Frontal cortex (tissue), 4 donors: ENCODE results near the gene UBE4B. TPM values are rescaled to one million over a fixed set of nuclear protein-coding genes. Genes with fewer than 3 reads are reported as not detected.
"Not testable (repeated sequence)": the region's sequence is repeated elsewhere in the genome, so short reads cannot be mapped to it uniquely, and the experiment has no call there.

Experiments
- DNase-seq, 2 donors: peaks; one replicate each; pipeline ENCODE4 v3.0.0; 2012; ENCODE audit warnings: low spot score in 2 of 2
- FAIRE-seq: peaks from 2 replicates; lab custom pipeline; 2012; peaks lifted over from hg19 to GRCh38; lab: Jason Lieb, UNC
- total RNA-seq: library from RNA; depleted of rRNA; stranded (reverse); fragments of >200 nt; gene quantifications from one replicate; pipeline ENCODE4 v1.2.3, GENCODE V29; 2014
- donor health status: control.
- donor health status: control.
- donor health status: control.

The UBE4B gene
- 27.3 TPM for total RNA-seq

DNA sequence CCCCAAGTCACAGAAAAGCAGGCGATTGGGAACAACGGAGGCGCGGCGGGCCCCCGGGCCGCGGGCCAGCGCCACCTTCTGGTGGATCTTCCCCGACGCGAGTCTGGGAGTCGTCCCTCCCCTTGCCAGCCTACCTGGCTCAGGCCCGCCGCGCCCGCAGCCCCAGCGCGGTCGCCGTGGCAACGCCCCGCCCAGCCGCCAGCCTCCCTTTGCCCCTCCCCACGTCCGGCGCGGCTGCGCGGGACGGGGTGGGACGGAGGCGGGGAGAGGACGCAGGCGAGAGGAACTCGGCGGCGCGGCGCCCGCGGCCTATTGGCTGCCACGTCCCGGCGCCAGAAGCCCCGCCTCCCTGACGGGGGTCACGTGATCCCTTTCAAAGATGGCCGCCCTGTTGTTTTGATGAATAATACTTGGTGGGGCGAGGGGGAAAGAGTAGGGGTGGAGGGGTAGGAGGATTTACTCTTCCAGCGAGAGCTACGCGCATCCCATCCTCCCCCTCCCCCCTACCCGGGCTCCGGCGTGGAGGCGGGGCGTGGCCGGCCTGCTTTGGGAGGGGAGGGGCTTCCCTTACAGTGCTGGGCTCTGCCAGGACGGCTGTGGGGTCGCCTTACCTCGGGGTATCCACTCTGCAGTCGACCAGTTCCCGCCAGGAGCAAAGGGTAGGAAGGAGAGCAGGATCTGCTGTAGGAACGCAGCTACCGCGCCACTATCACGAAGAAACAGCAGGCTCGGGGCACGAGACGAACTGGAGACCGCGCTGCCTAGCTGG lies at the start of gene UBE4B:
TSS of gene UBE4B (plus strand) at position 369 of the 769 bp plus-strand sequence. CDS start 713 bp downstream, outside the sequence.
- DNase-seq = peak; percentile 97 to 98
- FAIRE-seq = no peak

DNA sequence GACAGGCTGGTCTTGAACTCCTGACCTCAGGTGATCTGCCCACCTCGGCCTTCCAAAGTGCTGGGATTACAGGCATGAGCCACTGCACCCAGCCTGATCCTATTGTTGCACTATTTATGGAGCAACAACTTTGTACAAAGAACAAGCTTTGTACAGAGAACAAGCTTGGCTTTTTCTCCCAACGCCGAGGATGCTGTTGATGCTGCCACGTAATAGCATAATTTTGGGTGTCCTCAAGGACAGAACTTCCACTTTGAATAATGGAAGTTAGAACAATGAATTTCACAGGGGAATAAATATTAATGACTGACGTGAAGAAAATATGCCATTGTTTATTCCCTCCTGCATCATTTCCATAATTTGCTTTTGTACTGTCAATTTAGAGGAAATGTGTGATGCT lies 48.5 kb upstream of the UBE4B start:
- no peak for FAIRE-seq
- no peak for DNase-seq

DNA sequence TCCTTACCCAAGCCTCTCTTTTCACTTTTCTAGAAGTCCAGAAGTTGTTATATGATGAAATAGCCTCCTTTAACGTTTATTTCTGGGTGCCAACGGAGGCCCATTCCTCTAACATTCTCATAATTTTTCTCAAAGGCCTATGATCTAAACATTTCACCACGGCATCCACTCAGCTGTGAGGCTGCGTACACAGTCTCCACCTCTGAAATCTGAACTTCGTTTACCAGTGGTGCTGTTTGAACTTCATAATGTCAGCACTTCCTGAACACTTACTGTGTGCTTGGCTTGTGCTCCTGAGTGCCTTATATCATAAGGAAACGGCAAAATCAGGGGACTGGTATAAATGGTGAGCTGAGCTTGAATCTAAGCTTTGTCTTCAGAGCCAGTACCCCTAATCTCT lies 47.8 kb upstream of the UBE4B start:
- FAIRE-seq = no peak
- no peak for DNase-seq

DNA sequence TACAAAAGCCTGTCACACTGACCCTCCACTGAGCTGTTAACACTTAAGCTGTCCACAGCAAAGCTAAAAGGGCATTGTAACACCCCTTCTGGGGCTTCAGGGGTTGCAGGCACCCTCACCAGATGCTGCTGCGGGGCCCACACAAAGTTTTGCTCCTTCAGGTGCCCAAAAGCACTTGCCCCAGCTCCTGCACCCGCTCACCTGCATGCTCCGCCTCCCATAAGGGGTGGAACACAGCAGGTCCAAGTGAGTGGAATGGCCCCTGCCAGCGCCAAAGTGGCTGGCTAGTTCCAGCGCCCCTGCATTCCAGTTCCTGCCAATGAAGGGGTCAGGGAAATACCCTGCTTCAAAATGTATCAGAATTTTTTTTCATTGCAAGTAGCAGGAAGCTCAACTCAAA lies 43.0 kb upstream of the UBE4B start:
- FAIRE-seq (no peak), DNase-seq (no peak)

DNA sequence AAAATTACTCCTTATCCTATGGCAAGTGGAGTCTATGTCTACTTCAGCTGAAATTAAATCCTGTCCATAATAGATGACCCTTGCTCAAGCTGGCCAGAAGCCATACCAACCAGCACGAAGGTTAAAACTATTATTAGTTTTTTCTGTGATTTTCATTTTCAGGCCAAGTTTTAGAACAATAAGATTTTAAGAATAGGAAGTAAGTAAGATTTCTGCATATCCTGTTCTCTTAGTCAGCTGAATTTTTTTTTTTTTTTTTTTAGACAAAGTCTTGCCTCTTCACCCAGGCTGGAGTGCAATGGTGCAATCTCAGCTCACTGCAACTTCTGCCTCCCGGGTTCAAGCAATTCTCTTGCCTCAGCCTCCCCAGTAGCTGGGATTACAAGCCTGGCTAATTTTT lies 41.8 kb upstream of the UBE4B start:
- DNase-seq (no peak), FAIRE-seq (no peak)

DNA sequence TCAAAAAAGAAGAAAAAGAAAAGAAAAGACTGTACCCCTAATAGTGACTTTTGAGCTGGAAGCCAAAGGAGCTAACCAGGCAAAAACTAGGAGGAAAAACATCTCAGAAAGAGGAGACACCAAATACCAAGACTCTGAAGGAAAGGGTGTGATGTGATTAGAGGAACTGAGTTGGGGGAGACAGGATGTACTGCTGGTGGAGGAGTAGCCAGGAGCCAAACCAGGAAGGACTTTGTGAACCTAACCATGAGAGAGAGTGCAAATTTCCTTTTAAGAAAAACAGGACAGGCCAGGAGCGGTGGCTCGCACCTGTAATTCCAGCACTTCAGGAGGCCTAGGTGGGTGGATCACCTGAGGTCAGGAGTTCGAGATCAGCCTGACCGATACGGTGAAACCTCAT lies 39.8 kb upstream of the UBE4B start:
- DNase-seq (no peak), FAIRE-seq (no peak)

DNA sequence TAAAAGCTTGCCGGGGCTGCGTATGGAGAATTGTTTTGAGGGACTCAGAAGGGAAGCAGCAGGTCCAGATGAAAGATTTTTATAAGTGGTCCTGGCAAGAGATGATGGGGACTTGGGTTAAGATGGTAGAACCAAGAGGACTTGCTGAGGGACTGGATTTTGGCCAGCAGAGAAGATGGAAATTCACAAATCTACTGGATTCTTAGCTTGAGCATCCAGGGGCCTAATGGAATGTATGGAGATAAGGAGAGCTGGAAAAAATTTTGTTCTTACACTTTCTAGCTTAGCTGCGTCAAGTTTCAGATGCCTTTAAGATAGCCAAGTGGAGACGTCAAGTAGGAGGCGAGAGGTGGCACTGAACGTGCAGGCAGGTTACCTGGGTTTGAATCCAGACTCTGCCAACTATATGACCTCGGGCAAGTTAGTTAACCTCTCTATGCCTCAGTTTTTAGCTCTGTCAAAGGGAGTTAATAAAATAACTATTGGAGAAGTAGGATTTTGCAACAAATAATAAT lies 39.1 kb upstream of the UBE4B start:
- DNase-seq = no peak
- no peak for FAIRE-seq

DNA sequence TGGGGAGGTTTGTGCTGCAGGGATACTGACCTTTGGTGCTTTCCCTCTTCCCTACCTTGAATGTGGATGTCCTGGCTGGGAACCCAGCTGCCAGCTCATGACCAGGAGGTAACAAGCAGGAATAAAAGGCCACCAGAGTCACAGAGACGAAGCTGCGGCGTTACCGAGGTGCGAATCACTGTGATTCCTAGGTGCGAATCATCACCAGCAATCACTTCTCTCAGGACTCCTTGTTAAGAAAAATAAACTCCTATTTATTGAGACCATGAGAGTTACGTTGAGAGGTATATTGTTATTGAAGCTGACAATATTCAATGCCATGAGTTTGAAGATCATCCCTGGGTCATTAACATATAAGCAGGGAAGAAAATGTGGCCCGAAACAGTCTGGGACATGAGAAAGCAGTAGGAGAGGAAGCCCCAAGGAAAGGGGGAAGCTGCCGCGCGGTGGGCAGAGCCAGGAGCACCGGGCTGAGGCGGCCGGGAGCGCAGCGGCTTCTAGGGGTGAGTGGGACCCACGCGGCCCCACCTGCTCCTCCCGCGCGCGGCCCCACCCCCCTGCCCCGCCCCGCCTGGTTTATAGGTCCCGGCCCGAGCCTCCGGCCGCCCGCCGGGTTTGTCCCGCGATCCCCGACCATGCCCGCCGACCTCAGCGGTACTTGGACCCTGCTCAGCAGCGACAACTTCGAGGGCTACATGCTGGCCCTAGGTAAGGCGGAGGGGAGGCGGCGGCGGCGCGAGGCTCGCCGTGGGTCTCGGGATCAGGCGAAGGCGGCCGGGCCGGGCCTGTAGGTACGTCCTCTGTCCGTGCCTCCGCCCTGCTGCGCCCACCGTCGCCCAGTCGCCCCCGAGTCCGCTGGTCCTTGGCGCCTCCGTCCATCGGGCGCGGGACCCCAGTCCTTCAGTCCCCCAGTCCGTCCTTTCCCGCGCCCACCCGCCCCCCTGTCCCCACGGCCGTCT lies 35.9 kb upstream of the UBE4B start, which contains the start of gene RBP7:
TSS of gene RBP7 (plus strand) at position 605 of the 959 bp plus-strand sequence. CDS start at position 636, 31 bp downstream.
- FAIRE-seq = no peak
- peak; percentile 40 to 50 for DNase-seq

DNA sequence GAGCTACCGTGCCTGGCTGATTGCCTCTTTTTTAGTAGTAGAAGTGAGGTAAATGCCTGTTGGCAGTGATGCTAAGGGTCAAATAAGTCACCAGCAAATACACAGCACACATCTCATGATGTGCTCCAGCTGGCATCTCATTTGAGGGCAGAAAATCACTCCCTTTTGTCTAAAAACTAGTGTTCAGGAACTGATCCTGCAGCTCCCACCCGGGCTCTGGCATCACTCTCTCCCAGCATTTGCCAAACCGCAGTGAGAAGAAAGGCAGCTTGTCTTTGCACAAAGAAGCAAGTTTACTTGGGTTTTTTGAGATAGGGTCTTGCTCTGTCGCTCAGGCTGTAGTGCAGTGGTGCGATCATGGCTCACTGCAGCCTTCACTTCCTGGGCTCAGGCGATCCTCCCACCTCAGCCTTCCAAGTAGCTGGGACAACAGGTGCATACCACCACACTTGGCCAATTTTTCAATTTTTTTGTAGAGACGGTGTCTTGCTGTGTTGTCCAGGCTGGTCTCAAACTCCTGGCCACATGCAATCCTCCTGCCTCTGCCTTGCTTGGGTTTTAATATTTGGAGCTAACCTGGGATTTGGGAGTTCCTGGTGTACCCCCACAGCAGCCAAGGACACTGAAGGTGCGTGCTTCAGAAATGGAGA lies 31.6 kb upstream of the UBE4B start:
- peak; percentile 21 to 44 for DNase-seq
- FAIRE-seq = no peak

DNA sequence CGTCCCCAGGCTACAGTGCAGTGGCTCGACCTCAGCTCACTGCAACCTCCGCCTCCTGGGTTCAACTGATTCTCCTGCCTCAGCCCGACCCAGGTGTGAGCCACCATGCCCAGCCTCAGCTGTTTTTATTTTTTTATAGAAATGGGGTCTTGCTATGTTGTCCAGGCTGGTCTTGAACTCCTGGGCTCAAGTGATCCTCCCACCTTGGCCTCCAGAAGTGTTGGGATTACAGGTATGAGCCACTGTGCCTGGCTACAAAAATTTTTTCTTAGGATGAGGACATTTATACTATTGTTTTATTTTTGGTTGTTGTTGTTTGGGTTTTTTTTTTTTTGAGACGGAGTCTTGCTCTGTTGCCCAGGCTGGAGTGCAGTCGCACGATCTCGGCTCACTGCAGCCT lies 27.5 kb upstream of the UBE4B start:
- DNase-seq, FAIRE-seq: not testable (repeated sequence)

DNA sequence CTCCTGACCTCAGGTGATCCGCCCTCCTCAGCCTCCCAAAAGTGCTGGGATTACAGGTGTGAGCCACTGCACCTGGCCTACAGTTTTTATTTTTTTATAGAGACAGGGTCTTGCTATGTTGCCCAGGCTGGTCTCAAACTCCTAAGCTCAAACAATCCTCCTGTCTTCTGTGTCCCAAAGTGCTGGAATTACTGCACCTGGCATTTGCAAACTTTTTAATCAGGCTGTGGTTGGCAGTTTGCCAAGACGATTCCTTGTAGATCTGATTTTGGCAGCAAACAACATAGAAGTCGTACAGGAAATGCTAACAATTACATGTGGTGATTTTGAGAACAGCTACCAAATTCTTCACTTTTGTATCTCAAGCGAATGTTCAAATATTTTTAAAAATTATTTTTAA lies 25.6 kb upstream of the UBE4B start:
- no peak for DNase-seq
- FAIRE-seq = no peak

DNA sequence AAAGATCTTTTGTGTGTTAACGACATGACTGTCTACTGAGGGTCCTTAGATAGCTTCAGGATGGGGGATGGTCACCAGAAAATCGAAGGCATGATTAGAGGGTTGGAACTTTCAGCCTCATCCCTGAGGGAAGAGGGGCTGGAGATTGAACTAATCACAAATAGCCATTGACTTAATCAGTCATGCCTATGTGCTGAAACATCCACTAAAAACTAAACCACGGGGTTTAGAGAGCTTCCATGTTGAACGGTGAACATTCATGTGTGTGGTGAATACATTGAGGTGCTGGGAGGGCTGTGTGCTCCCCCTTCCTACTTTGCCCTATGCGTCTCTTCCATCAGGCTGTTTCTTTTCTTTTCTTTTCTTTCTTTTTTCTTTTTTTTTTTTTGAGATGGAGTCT lies 18.7 kb upstream of the UBE4B start:
- DNase-seq = no peak
- no peak for FAIRE-seq

DNA sequence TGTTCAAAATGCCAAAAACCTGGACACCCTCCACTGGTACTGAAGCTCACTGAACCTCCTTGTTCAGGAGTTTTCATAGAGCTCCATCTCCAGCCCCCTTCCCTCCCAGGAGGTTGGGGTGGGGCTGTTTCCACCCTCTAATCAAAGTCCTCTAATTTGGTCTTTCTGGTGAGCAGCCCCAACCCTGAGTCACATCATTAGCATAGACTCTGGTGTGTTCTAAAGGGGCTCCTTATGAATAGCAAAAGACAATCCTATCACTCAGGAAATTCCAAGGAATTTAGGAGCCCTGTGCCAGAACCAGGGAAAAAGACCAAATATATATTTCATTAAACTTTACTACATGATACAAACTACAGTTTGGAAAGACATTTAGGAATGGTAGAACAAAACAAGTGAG lies 13.2 kb upstream of the UBE4B start:
- FAIRE-seq = no peak

DNA sequence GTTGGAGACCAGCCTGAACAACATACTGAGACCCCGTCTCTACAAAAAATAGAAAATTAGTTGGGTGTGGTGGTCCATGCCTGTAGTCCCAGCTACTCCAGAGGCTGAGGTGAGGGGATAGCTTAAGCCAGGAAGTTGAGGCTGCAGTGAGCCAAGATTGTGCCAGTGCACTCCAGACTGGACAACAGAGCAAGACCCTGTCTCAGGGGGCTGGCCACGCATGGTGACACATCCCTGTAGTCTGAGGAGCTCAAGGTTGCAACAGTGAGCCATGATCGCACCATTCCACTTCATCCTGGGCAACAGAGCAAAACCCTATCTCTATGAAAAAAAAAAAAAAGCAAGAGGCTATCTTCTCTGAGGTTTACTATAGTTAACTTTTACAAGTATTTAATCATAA lies 12.7 kb upstream of the UBE4B start:
- FAIRE-seq (no peak), DNase-seq (no peak)

More for the DNA sequence above, 13.2 kb upstream of the UBE4B start:
- DNase-seq = no peak

DNA sequence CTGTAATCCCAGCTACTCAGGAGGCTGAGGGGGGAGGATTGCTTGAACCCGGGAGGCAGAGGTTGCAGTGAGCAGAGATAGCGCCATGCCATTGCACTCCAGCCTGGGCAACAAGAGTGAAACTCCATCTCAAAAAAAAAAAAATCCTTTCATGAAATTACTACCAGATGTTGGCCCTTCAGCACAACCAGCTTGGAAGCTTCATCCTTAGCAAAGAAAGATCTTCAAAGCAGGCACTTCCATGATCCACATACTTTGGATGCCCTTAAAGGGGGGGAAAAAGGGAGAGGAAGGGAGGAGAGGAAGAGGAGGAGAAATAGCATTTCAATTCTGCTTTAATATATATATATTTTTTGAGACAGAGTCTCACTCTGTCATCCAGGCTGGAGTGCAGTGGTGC lies 12.1 kb upstream of the UBE4B start:
- not testable (repeated sequence) for FAIRE-seq, DNase-seq

DNA sequence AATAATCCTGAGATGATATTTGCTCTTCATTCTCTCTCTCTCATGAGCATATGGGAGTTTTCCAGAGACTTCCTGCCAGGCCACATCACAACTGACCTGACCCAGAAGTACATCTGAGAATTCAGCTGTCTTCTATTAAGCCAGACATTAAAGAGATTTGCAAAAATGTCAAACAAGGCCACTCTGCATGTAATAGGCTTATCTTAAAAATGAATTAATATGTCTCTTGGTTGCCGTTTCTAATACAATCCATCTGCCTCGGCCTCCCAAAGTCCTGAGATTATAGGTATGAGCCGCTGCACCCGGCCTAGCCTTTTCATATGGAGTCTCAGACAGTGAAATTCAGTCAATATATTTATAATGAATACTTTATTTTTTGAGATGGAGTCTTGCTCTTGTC lies 10.8 kb upstream of the UBE4B start:
- not testable (repeated sequence) for FAIRE-seq, DNase-seq

DNA sequence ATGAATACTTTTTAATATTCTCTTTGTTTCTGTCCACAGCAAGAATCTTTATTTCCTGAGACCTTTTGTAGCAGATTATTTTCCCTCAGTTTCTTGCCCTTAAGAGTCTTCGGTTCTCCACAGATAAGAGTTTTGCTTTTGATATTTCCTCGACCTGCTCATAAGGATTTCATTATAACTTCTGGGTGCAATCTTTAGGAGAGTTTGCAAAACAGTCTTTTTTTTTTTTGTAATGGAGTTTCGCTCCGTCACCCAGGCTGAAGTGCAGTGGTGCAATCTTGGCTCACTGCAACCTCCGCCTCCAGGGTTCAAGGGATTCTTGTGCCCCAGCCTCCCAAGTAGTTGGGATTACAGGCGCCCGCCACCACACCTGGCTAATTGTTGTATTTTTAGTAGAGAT lies 10.1 kb upstream of the UBE4B start:
- FAIRE-seq (no peak), DNase-seq (no peak)

DNA sequence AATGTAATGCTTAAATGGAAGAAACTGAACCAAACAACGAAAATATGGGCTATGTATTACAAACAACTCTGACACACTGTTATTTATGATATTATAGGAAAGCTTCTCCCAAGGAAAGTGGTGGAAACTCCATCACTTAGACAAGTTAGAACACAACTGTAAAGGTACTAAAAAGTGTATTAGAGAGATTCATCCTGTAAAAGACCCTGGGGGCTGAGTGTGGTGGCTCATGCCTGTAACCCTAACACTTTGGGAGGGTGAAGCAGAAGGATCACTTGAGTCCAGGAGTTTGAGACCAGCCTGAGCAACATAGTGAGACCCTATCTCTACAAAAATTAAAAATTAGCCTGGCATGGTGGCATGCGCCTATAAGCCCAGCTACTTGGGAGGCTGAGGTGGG lies 7.4 kb upstream of the UBE4B start:
- no peak for DNase-seq
- no peak for FAIRE-seq

DNA sequence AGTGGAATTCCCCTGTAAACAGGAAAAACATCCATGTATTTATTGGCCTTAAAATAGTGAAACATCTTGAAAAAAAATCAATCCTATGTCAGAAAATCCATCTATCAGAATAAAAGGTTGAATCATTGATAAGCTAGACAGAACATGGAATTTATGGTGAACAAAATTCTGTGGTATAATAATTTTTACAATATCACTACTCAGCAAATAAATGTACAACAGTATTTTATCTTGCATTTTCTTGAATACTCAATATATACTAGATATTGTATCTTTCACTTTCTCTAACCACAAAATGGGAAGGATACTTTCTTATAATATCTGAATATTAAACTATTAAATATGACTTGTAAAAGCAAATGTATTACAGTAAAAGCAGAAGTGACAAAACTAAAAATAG lies 5.7 kb upstream of the UBE4B start:
- DNase-seq (no peak), FAIRE-seq (no peak)

DNA sequence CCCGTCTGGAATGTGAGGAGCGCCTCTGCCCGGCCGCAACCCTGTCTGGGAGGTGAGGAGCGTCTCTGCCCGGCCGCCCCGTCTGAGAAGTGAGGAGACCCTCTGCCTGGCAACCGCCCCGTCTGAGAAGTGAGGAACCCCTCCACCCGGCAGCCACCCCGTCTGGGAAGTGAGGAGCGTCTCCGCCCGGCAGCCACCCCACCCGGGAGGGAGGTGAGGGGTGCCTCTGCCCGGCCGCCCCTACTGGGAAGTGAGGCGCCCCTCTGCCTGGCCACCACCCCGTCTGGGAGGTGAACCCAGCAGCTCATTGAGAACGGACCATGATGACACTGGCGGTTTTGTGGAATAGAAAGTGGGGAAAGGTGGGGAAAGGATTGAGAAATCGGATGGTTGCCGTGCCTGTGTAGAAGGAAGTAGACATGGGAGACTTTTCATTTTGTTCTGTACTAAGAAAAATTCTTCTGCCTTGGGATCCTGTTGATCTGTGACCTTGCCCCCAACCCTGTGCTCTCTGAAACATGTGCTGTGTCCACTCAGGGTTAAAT lies 3.7 kb upstream of the UBE4B start:
- DNase-seq, FAIRE-seq: not testable (repeated sequence)
